ENCODE data around the gene GRAMD2A. TPM values are rescaled to one million over a fixed set of nuclear protein-coding genes. Genes with fewer than 3 reads are reported as not detected.

The GRAMD2A gene
- total and polyA plus RNA-seq, 2 experiments from 2014 or later = 0.70 to 2.8 TPM

DNA sequence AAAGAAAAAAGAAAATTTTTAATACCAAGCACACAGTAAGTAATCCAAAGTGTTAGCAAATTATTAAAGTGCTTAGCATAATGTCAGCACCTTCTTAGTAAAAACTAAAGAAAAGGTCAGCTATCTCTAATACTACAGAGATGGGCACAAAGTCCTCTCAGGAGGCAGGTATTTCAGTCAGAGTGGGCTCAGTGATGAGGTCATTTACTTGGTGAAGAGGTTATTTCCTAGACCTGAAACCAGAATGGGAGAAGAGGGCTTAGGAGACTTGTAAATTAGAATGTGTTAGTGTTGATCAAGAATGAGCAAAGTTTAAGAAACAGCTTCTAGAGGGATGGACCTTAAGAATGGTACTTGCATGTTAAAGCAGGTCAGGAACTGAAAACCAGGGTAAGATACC is 42.1 kb upstream of the GRAMD2A start:
- H3K27ac Mint-ChIP-seq = no peak overlapping the region
- peaks cover 10% of the 10 kb centered on the region; the same call in 1 of the 2 replicates for H4K20me1 ChIP-seq (replicated peaks; ENCODE audit: insufficient read depth)
- H2AFZ ChIP-seq = no peak overlapping the region
- peaks cover 30% of the 10 kb centered on the region for H3K4me1 Mint-ChIP-seq
- H3K79me2 ChIP-seq (replicated peaks; ENCODE audit: insufficient read depth) = no peaks in the 10 kb centered on the region
- TF ChIP-seq, protein P1, sequence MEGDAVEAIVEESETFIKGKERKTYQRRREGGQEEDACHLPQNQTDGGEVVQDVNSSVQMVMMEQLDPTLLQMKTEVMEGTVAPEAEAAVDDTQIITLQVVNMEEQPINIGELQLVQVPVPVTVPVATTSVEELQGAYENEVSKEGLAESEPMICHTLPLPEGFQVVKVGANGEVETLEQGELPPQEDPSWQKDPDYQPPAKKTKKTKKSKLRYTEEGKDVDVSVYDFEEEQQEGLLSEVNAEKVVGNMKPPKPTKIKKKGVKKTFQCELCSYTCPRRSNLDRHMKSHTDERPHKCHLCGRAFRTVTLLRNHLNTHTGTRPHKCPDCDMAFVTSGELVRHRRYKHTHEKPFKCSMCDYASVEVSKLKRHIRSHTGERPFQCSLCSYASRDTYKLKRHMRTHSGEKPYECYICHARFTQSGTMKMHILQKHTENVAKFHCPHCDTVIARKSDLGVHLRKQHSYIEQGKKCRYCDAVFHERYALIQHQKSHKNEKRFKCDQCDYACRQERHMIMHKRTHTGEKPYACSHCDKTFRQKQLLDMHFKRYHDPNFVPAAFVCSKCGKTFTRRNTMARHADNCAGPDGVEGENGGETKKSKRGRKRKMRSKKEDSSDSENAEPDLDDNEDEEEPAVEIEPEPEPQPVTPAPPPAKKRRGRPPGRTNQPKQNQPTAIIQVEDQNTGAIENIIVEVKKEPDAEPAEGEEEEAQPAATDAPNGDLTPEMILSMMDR (conservative IDR thresholded peaks at IDR 0.05; ENCODE audit: low read depth in 2 of 2) = no peak
- TF ChIP-seq EZH2 (IDR thresholded peaks at IDR 0.05; ENCODE audit: low read depth, unreplicated experiment) = no peak
- TF ChIP-seq, protein P2, sequence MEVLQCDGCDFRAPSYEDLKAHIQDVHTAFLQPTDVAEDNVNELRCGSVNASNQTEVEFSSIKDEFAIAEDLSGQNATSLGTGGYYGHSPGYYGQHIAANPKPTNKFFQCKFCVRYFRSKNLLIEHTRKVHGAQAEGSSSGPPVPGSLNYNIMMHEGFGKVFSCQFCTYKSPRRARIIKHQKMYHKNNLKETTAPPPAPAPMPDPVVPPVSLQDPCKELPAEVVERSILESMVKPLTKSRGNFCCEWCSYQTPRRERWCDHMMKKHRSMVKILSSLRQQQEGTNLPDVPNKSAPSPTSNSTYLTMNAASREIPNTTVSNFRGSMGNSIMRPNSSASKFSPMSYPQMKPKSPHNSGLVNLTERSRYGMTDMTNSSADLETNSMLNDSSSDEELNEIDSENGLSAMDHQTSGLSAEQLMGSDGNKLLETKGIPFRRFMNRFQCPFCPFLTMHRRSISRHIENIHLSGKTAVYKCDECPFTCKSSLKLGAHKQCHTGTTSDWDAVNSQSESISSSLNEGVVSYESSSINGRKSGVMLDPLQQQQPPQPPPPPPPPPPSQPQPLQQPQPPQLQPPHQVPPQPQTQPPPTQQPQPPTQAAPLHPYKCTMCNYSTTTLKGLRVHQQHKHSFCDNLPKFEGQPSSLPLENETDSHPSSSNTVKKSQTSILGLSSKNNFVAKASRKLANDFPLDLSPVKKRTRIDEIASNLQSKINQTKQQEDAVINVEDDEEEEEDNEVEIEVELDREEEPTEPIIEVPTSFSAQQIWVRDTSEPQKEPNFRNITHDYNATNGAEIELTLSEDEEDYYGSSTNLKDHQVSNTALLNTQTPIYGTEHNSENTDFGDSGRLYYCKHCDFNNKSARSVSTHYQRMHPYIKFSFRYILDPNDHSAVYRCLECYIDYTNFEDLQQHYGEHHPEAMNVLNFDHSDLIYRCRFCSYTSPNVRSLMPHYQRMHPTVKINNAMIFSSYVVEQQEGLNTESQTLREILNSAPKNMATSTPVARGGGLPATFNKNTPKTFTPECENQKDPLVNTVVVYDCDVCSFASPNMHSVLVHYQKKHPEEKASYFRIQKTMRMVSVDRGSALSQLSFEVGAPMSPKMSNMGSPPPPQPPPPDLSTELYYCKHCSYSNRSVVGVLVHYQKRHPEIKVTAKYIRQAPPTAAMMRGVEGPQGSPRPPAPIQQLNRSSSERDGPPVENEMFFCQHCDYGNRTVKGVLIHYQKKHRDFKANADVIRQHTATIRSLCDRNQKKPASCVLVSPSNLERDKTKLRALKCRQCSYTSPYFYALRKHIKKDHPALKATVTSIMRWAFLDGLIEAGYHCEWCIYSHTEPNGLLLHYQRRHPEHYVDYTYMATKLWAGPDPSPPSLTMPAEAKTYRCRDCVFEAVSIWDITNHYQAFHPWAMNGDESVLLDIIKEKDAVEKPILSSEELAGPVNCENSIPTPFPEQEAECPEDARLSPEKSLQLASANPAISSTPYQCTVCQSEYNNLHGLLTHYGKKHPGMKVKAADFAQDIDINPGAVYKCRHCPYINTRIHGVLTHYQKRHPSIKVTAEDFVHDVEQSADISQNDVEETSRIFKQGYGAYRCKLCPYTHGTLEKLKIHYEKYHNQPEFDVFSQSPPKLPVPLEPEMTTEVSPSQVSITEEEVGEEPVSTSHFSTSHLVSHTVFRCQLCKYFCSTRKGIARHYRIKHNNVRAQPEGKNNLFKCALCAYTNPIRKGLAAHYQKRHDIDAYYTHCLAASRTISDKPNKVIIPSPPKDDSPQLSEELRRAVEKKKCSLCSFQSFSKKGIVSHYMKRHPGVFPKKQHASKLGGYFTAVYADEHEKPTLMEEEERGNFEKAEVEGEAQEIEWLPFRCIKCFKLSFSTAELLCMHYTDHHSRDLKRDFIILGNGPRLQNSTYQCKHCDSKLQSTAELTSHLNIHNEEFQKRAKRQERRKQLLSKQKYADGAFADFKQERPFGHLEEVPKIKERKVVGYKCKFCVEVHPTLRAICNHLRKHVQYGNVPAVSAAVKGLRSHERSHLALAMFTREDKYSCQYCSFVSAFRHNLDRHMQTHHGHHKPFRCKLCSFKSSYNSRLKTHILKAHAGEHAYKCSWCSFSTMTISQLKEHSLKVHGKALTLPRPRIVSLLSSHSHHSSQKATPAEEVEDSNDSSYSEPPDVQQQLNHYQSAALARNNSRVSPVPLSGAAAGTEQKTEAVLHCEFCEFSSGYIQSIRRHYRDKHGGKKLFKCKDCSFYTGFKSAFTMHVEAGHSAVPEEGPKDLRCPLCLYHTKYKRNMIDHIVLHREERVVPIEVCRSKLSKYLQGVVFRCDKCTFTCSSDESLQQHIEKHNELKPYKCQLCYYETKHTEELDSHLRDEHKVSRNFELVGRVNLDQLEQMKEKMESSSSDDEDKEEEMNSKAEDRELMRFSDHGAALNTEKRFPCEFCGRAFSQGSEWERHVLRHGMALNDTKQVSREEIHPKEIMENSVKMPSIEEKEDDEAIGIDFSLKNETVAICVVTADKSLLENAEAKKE (CRISPR knock-in tag; IDR thresholded peaks at IDR 0.05) = no peak
- TF ChIP-seq, protein P3, sequence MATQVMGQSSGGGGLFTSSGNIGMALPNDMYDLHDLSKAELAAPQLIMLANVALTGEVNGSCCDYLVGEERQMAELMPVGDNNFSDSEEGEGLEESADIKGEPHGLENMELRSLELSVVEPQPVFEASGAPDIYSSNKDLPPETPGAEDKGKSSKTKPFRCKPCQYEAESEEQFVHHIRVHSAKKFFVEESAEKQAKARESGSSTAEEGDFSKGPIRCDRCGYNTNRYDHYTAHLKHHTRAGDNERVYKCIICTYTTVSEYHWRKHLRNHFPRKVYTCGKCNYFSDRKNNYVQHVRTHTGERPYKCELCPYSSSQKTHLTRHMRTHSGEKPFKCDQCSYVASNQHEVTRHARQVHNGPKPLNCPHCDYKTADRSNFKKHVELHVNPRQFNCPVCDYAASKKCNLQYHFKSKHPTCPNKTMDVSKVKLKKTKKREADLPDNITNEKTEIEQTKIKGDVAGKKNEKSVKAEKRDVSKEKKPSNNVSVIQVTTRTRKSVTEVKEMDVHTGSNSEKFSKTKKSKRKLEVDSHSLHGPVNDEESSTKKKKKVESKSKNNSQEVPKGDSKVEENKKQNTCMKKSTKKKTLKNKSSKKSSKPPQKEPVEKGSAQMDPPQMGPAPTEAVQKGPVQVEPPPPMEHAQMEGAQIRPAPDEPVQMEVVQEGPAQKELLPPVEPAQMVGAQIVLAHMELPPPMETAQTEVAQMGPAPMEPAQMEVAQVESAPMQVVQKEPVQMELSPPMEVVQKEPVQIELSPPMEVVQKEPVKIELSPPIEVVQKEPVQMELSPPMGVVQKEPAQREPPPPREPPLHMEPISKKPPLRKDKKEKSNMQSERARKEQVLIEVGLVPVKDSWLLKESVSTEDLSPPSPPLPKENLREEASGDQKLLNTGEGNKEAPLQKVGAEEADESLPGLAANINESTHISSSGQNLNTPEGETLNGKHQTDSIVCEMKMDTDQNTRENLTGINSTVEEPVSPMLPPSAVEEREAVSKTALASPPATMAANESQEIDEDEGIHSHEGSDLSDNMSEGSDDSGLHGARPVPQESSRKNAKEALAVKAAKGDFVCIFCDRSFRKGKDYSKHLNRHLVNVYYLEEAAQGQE (IDR thresholded peaks at IDR 0.05; ENCODE audit: unreplicated experiment) = no peak
- TF ChIP-seq CREB1 (CRISPR knock-in tag; IDR thresholded peaks at IDR 0.05; ENCODE audit: low read depth) = no peak
- no peak for TF ChIP-seq ZNF114 (CRISPR knock-in tag; IDR thresholded peaks at IDR 0.05)
- no peak for TF ChIP-seq POLR2AphosphoS5 (IDR thresholded peaks at IDR 0.05; ENCODE audit: low read depth)
- TF ChIP-seq JUNB (IDR thresholded peaks at IDR 0.05; ENCODE audit: unreplicated experiment) = no peak
- no peak for TF ChIP-seq ZNF331 (CRISPR knock-in tag; IDR thresholded peaks at IDR 0.05; ENCODE audit: low read depth)
- no peak for TF ChIP-seq EZH2phosphoT487 (IDR thresholded peaks at IDR 0.05; ENCODE audit: unreplicated experiment)
- TF ChIP-seq, protein P4, sequence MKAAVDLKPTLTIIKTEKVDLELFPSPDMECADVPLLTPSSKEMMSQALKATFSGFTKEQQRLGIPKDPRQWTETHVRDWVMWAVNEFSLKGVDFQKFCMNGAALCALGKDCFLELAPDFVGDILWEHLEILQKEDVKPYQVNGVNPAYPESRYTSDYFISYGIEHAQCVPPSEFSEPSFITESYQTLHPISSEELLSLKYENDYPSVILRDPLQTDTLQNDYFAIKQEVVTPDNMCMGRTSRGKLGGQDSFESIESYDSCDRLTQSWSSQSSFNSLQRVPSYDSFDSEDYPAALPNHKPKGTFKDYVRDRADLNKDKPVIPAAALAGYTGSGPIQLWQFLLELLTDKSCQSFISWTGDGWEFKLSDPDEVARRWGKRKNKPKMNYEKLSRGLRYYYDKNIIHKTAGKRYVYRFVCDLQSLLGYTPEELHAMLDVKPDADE (IDR thresholded peaks at IDR 0.05) = no peak
- TF ChIP-seq STAT1 (IDR thresholded peaks at IDR 0.05; ENCODE audit: unreplicated experiment) = no peak
- TF ChIP-seq NANOG (IDR thresholded peaks at IDR 0.05; ENCODE audit: borderline replicate concordance) = no peak
- no peak overlapping the region for H3K27ac ChIP-seq (ENCODE audit: low read depth)
- no peaks in the 10 kb centered on the region for H3K27me3 ChIP-seq (ENCODE audit: insufficient read depth)
- 0 out of 2 replicates have a peak, but pooled peaks cover 4% of the 10 kb centered on the region for H3K36me3 ChIP-seq (ENCODE audit: insufficient read depth)
- no peaks in the 10 kb centered on the region for H3K9me2 ChIP-seq (ENCODE audit: insufficient read depth)
- no peak overlapping the region for H3K4me3 Mint-ChIP-seq
- H3K27me3 Mint-ChIP-seq (ENCODE audit: insufficient read depth, low read depth, poor library complexity) = peaks cover 68% of the 10 kb centered on the region
- no peaks in the 10 kb centered on the region for H3F3A ChIP-seq (replicated peaks; ENCODE audit: low read depth)
- no peak overlapping the region for H3K4me2 ChIP-seq
- DNase-seq (ENCODE audit: low spot score) (no peak), ATAC-seq (no peak)
- no peaks in the 10 kb centered on the region for H3K9me3 Mint-ChIP-seq
- peaks cover 39% of the 10 kb centered on the region for H3K36me3 Mint-ChIP-seq (ENCODE audit: low read depth)
- peaks cover 8% of the 10 kb centered on the region; the same call in 1 of the 2 replicates for H3K4me1 ChIP-seq (ENCODE audit: insufficient read depth)
- H3K4me3 ChIP-seq = no peak overlapping the region

Data from GM23338 (cell line).